ENCODE results near the gene NRCAM. TPM values are rescaled to one million over a fixed set of nuclear protein-coding genes. Genes with fewer than 3 reads are reported as not detected.

Gene NRCAM
- total and polyA plus RNA-seq, 10 of the 15 experiments (the other 5 are each of a cell fraction or from before 2014, with no cell fraction given), result 0.30 to 2.0 (median 1.0) TPM

DNA sequence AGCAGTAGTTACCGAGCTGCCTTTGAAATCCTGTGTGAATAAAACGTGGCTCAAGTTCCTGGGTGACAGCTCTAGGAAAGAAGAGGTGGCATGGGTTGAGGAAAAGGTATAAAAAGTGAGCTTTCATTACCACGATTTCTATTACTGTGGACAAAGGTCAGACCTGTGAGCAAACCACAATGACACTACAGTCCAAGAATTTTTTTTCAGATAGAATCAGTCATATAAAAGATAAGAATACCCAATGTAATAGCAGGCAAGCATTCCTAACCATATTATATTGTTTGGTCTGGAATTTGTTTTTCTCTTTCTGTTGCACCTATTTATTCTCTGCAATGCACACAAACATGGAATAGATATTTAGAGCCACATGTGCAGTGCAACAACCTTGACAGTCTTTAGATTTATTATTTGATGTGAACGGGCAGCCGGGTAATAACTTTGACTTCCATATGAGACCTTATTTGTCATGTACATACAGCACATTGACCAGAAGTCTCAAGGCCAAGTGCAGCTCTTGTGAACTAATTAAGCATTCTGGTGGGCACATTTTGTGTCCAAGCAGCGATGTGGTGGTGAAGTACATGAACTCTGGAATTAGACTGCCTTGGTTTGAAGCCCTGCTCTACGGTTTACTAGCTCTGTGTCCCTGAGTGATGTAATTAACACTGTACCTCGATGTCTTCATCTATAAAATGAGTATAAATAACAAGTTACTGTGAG, 156.8 kb downstream of the NRCAM start:
- no peaks in the 10 kb centered on the region for H3K27me3 ChIP-seq (replicated peaks in 1 of 2; ENCODE audit: control insufficient read depth in 2 of 2, insufficient read depth in 2 of 2, low read length in 1 of 2)
- H3K4me2 ChIP-seq (ENCODE audit: control insufficient read depth, insufficient read depth), result no peak overlapping the region
- ChIA-PET SMC1A (ENCODE audit: uncharacterized antibody, unreplicated experiment) (interaction anchor here (0.9 to 1.0 kb wide), 2 partner anchors 9 kb away, joined by 3 to 4 read pairs; no protein-coding TSS in a partner anchor), POLR2A (no interaction called here), RAD21 (ENCODE audit: unreplicated experiment) (interaction anchor here (0.8 kb wide), 1 partner anchor 120 kb away, joined by 3 read pairs; no protein-coding TSS in a partner anchor), CTCF (no interaction called here)
- in situ Hi-C loops (cut with MboI), result no loop called here
- no peaks in the 10 kb centered on the region for H3K79me2 ChIP-seq (ENCODE audit: control insufficient read depth, insufficient read depth, low read length)
- no peak overlapping the region for H3K9ac ChIP-seq (ENCODE audit: control insufficient read depth, insufficient read depth, low read length)
- no peaks in the 10 kb centered on the region for H3K36me3 ChIP-seq (ENCODE audit: control insufficient read depth in 2 of 2, insufficient read depth in 2 of 2, low read length in 1 of 2)
- no peak overlapping the region for H3K4me3 ChIP-seq
- H3K4me1 ChIP-seq (ENCODE audit: control insufficient read depth, insufficient read depth, low read length), result peaks cover 4% of the 10 kb centered on the region
- DNase-seq (ENCODE audit: low read depth, low spot score) (no peak), ATAC-seq (no peak), FAIRE-seq (no peak)
- no TSS peak for BruUV-seq (replicated peaks)
- WGBS (ENCODE audit: insufficient coverage, insufficient replicate concordance, low lambda C conversion rate, missing lambda C conversion rate), result 34% methylated on average over 8 of the region's 8 CpGs
- no peaks in the 10 kb centered on the region for H4K20me1 ChIP-seq (ENCODE audit: control insufficient read depth, insufficient read depth)
- TF ChIP-seq TBL1XR1 (IDR thresholded peaks at IDR 0.05; ENCODE audit: low read depth, low read length) (no peak), HDGF (IDR thresholded peaks at IDR 0.05) (no peak), JUND (IDR thresholded peaks at IDR 0.05; ENCODE audit: low read depth, low read length) (no peak), ZSCAN29 (IDR thresholded peaks at IDR 0.05) (no peak), RBBP5 (conservative IDR thresholded peaks at IDR 0.05) (no peak), KAT2A (conservative IDR thresholded peaks at IDR 0.05; ENCODE audit: control insufficient read depth, low read depth, low read length) (no peak), IKZF2 (IDR thresholded peaks at IDR 0.05) (no peak), JUNB (IDR thresholded peaks at IDR 0.05) (no peak), POLR2A (IDR thresholded peaks at IDR 0.05; ENCODE audit: low read depth, low read length) (no peak), ZZZ3 (IDR thresholded peaks at IDR 0.05; ENCODE audit: control insufficient read depth, insufficient read length, low read depth) (no peak), CBX3 (IDR thresholded peaks at IDR 0.05; ENCODE audit: borderline replicate concordance, low read depth) (no peak)
- TF ChIP-seq, protein P1, sequence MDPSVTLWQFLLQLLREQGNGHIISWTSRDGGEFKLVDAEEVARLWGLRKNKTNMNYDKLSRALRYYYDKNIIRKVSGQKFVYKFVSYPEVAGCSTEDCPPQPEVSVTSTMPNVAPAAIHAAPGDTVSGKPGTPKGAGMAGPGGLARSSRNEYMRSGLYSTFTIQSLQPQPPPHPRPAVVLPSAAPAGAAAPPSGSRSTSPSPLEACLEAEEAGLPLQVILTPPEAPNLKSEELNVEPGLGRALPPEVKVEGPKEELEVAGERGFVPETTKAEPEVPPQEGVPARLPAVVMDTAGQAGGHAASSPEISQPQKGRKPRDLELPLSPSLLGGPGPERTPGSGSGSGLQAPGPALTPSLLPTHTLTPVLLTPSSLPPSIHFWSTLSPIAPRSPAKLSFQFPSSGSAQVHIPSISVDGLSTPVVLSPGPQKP (IDR thresholded peaks at IDR 0.05; ENCODE audit: low read depth, low read length), result no peak
- TF ChIP-seq, protein P2, sequence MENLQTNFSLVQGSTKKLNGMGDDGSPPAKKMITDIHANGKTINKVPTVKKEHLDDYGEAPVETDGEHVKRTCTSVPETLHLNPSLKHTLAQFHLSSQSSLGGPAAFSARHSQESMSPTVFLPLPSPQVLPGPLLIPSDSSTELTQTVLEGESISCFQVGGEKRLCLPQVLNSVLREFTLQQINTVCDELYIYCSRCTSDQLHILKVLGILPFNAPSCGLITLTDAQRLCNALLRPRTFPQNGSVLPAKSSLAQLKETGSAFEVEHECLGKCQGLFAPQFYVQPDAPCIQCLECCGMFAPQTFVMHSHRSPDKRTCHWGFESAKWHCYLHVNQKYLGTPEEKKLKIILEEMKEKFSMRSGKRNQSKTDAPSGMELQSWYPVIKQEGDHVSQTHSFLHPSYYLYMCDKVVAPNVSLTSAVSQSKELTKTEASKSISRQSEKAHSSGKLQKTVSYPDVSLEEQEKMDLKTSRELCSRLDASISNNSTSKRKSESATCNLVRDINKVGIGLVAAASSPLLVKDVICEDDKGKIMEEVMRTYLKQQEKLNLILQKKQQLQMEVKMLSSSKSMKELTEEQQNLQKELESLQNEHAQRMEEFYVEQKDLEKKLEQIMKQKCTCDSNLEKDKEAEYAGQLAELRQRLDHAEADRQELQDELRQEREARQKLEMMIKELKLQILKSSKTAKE (IDR thresholded peaks at IDR 0.05; ENCODE audit: low read depth, poor library complexity, severe bottlenecking), result no peak
- no peaks in the 10 kb centered on the region for H3K9me3 ChIP-seq (replicated peaks; ENCODE audit: control insufficient read depth, insufficient read depth, low read length)
- H2AFZ ChIP-seq (ENCODE audit: control insufficient read depth, low read depth, low read length), result no peak overlapping the region
- intact Hi-C loops (cut with micrococcal nuclease; ENCODE audit: unreplicated experiment), result loop anchor here (10.0 kb wide), 1 partner anchor 65 kb away; no protein-coding TSS in a partner anchor
- no peak overlapping the region for H3K27ac ChIP-seq (ENCODE audit: control insufficient read depth, insufficient read depth)
